HG03097 (cell line): ENCODE measurements around the gene HOXA2.

Source experiments
- ATAC-seq: cut with Tn5 transposase; IDR thresholded peaks from one replicate; pipeline ENCODE4 v1.9.1; 2021; ENCODE audit not compliant: unreplicated experiment, low FRiP score

The HOXA2 gene

GRCh38 chr7:27101171-27101956 is 1.1 kb downstream of the HOXA2 start:
- ATAC-seq = no peak

GRCh38 chr7:27100694-27101170 is 1.8 kb downstream of the HOXA2 start:
- ATAC-seq = no peak

- no peak for ATAC-seq
These were observed 2.8 kb downstream of the HOXA2 start for GRCh38 chr7:27099453-27100370.

- no peak for ATAC-seq
These were observed 3.7 kb downstream of the HOXA2 start for GRCh38 chr7:27098578-27099451.

GRCh38 chr7:27097686-27098577 is 4.6 kb downstream of the HOXA2 start:
- no peak for ATAC-seq

- no peak for ATAC-seq
These were observed 5.5 kb downstream of the HOXA2 start for GRCh38 chr7:27096768-27097514.

- ATAC-seq = peak; percentile 83
These were observed 6.4 kb downstream of the HOXA2 start, which contains the start of gene HOXA1 for GRCh38 chr7:27095897-27096767. TSS of gene HOXA1 (minus strand) at chr7:27096000. CDS start at chr7:27095912, 88 bp downstream.

- no peak for ATAC-seq
These were observed 7.2 kb downstream of the HOXA2 start for GRCh38 chr7:27095050-27095896.

GRCh38 chr7:27094304-27095049 is 8.0 kb downstream of the HOXA2 start:
- no peak for ATAC-seq

GRCh38 chr7:27093184-27093895 is 9.1 kb downstream of the HOXA2 start:
- ATAC-seq = no peak

GRCh38 chr7:27092819-27093110 is 9.7 kb downstream of the HOXA2 start:
- no peak for ATAC-seq

GRCh38 chr7:27091941-27092818 is 10.3 kb downstream of the HOXA2 start:
- no peak for ATAC-seq

GRCh38 chr7:27091105-27091504 is 11.4 kb downstream of the HOXA2 start:
- no peak for ATAC-seq

GRCh38 chr7:27088002-27088922 is 14.2 kb downstream of the HOXA2 start:
- no peak for ATAC-seq
